Liver (tissue), 9 donors: ENCODE results near the gene VWDE. TPM values are rescaled to one million over a fixed set of nuclear protein-coding genes. Genes with fewer than 3 reads are reported as not detected.
"Not testable (repeated sequence)": the region's sequence is repeated elsewhere in the genome, so short reads cannot be mapped to it uniquely, and the experiment has no call there.

ENCODE experiments used
- DNase-seq: peaks from one replicate; pipeline ENCODE4 v3.0.0-alpha.2; 2017; ENCODE audit warnings: low spot score
- H3K27ac ChIP-seq, 2 donors: one replicate each; pipeline ENCODE4 v1.7.0; 2013; ENCODE audit warnings: inconsistent platforms in 2 of 2, low read length in 2 of 2, control low read depth in 1 of 2, low read depth in 1 of 2, mild to moderate bottlenecking in 1 of 2
- H3K27me3 ChIP-seq, 4 donors: one replicate each; pipeline versions ENCODE4 v1.6.1 to v1.7.0; 2013; ENCODE audit warnings: low read length in 3 of 4, inconsistent platforms in 1 of 4, mild to moderate bottlenecking in 1 of 4, moderate library complexity in 1 of 4; ENCODE audit not compliant: control insufficient read depth in 4 of 4, insufficient read depth in 4 of 4
- H3K36me3 ChIP-seq, 4 donors: one replicate each; pipeline versions ENCODE4 v1.6.1 to v1.7.0; 2013; ENCODE audit warnings: low read length in 3 of 4, mild to moderate bottlenecking in 3 of 4, low read depth in 1 of 4, moderate library complexity in 1 of 4; ENCODE audit not compliant: control insufficient read depth in 4 of 4, insufficient read depth in 3 of 4
- H3K4me1 ChIP-seq, 4 donors: one replicate each; pipeline versions ENCODE4 v1.6.1 to v1.7.0; 2013; ENCODE audit warnings: low read length in 3 of 4, mild to moderate bottlenecking in 3 of 4, moderate library complexity in 1 of 4; ENCODE audit not compliant: control insufficient read depth in 4 of 4, insufficient read depth in 4 of 4
- H3K4me3 ChIP-seq, 3 donors: one replicate each; pipeline versions ENCODE4 v1.6.1 to v1.7.0; 2013; ENCODE audit warnings: low read length in 3 of 3, control low read depth in 1 of 3, low read depth in 1 of 3, mild to moderate bottlenecking in 1 of 3
- H3K9ac ChIP-seq, 2 donors: one replicate each; pipeline ENCODE4 v1.7.0; 2013; ENCODE audit warnings: low read length in 2 of 2, mild to moderate bottlenecking in 2 of 2, moderate library complexity in 2 of 2, control low read depth in 1 of 2, low read depth in 1 of 2
- H3K9me3 ChIP-seq, 4 donors: one replicate each; pipeline versions ENCODE4 v1.6.1 to v1.7.0; 2013; ENCODE audit warnings: low read length in 3 of 4; ENCODE audit not compliant: control insufficient read depth in 4 of 4
- ATF3 ChIP-seq: IDR thresholded peaks from 2 replicates; pipeline ENCODE4 v1.6.1; 2016; ENCODE audit warnings: antibody characterized with exemption
- CTCF ChIP-seq: fragments of 150-350 bp; IDR thresholded peaks from 2 replicates; pipeline ENCODE4 v1.5.1; 2017; ENCODE audit warnings: improper control_type of control experiment, low read depth, low read length; ENCODE audit not compliant: missing input control
- EGR1 ChIP-seq, 2 donors: IDR thresholded peaks; 2 replicates each; pipeline ENCODE4 v1.6.1; 2016 to 2018; ENCODE audit warnings: antibody characterized with exemption in 2 of 2, low read depth in 2 of 2
- FOXA1 ChIP-seq: IDR thresholded peaks from 2 replicates; pipeline ENCODE4 v1.6.1; 2016; ENCODE audit warnings: antibody characterized with exemption
- FOXA2 ChIP-seq: IDR thresholded peaks from 2 replicates; pipeline ENCODE4 v1.6.1; 2016; ENCODE audit warnings: antibody characterized with exemption
- GABPA ChIP-seq, 2 donors: IDR thresholded peaks in 1 of 2; conservative IDR thresholded peaks in 1 of 2; 2 replicates each; pipeline ENCODE4 v1.6.1; 2016; ENCODE audit warnings: antibody characterized with exemption in 2 of 2, mild to moderate bottlenecking in 1 of 2, moderate library complexity in 1 of 2
- HNF4A ChIP-seq, 2 donors: conservative IDR thresholded peaks; 2 replicates each; pipeline ENCODE4 v1.6.1; 2016; ENCODE audit warnings: antibody characterized with exemption in 2 of 2, mild to moderate bottlenecking in 2 of 2
- HNF4G ChIP-seq: IDR thresholded peaks from 2 replicates; pipeline ENCODE4 v1.6.1; 2016; ENCODE audit warnings: antibody characterized with exemption
- JUND ChIP-seq, 2 donors: IDR thresholded peaks; 2 replicates each; pipeline ENCODE4 v1.6.1; 2016; ENCODE audit warnings: antibody characterized with exemption in 2 of 2
- MAX ChIP-seq: IDR thresholded peaks from 2 replicates; pipeline ENCODE4 v1.6.1; 2016; ENCODE audit warnings: antibody characterized with exemption
- NR2F2 ChIP-seq: IDR thresholded peaks from 2 replicates; pipeline ENCODE4 v1.6.1; 2016; ENCODE audit warnings: antibody characterized with exemption
- RXRA ChIP-seq, 2 donors: IDR thresholded peaks; 2 replicates each; pipeline ENCODE4 v1.6.1; 2017 to 2018; ENCODE audit warnings: antibody characterized with exemption in 2 of 2, mild to moderate bottlenecking in 1 of 2
- SP1 ChIP-seq: IDR thresholded peaks from 2 replicates; pipeline ENCODE4 v1.6.1; 2018; ENCODE audit warnings: antibody characterized with exemption, mild to moderate bottlenecking
- YY1 ChIP-seq: IDR thresholded peaks from 2 replicates; pipeline ENCODE4 v1.6.1; 2016; ENCODE audit warnings: antibody characterized with exemption, mild to moderate bottlenecking
- ZBTB33 ChIP-seq: IDR thresholded peaks from 2 replicates; pipeline ENCODE4 v1.6.1; 2016; ENCODE audit warnings: antibody characterized with exemption
- WGBS: extraction: QIAGEN DNeasy Blood & Tissue Kit; methylation state at CpG from one replicate; pipeline ENCODE4 v1.1.7; 2013; 5-methylcytosine and 5-hydroxymethylcytosine counted together
- polyA plus RNA-seq, 2 donors: library from polyadenylated mRNA; stranded (reverse) in 1 of 2; unstranded in 1 of 2; fragments of 200-250 nt in 1 of 2; fragments of >200 nt in 1 of 2; fragmentation: Nextera tagmentation in 1 of 2; extraction: Ambion mirVana in 1 of 2; gene quantifications; one replicate each; pipeline versions ENCODE4 v1.2.1 to v1.2.3, GENCODE V29; 2013 to 2015
- total RNA-seq, 2 donors: library from RNA; depleted of rRNA; stranded (reverse); fragments of >200 nt; gene quantifications; one replicate each; pipeline ENCODE4 v1.2.3, GENCODE V29; 2014
- donor health status: healthy.
- donor health status: healthy.
- donor health status: healthy.
- donor health status: healthy.
- donor health status: healthy.

The VWDE gene
- total and polyA plus RNA-seq, 4 donors, result 0.05 to 0.59 (median 0.12) TPM

- 89% methylated on average over 4 of the region's 4 CpGs for WGBS
- H3K36me3 ChIP-seq, result no peaks in the 10 kb centered on the region
- TF ChIP-seq YY1, result no peak
- TF ChIP-seq NR2F2, result no peak
- TF ChIP-seq FOXA2, result no peak
- TF ChIP-seq JUND (IDR thresholded peaks at IDR 0.05), result no peak
- no peak for TF ChIP-seq ATF3
- no peak for TF ChIP-seq GABPA (IDR thresholded peaks at IDR 0.05 in 1 of 2, conservative IDR thresholded peaks at IDR 0.05 in 1 of 2)
- no peak for TF ChIP-seq EGR1 (IDR thresholded peaks at IDR 0.05; ENCODE audit: low read depth in 2 of 2)
- no peak for TF ChIP-seq HNF4A (conservative IDR thresholded peaks at IDR 0.05)
- no peak for TF ChIP-seq CTCF
- TF ChIP-seq SP1, result no peak
- TF ChIP-seq MAX, result no peak
- TF ChIP-seq FOXA1, result no peak
- no peak for TF ChIP-seq RXRA (IDR thresholded peaks at IDR 0.05)
- TF ChIP-seq HNF4G, result no peak
- no peak for DNase-seq
- H3K4me1 ChIP-seq, result no peaks in the 10 kb centered on the region
- no peak overlapping the region for H3K4me3 ChIP-seq
- H3K9me3 ChIP-seq, result no peaks in the 10 kb centered on the region
- no peak overlapping the region for H3K9ac ChIP-seq
- H3K27ac ChIP-seq, result no peak overlapping the region
- H3K27me3 ChIP-seq, result no peaks in the 10 kb centered on the region
Measured at GRCh38 chr7:12397671-12398070, 6.0 kb downstream of the VWDE start.

- H3K9ac ChIP-seq, H3K4me1 ChIP-seq, H3K36me3 ChIP-seq, DNase-seq, H3K9me3 ChIP-seq, H3K27me3 ChIP-seq, H3K27ac ChIP-seq, H3K4me3 ChIP-seq: not testable (repeated sequence)
- 81% methylated on average over 1 of the region's 1 CpG for WGBS
Measured at GRCh38 chr7:12396670-12397069, 7.0 kb downstream of the VWDE start.

- no peak overlapping the region for H3K4me3 ChIP-seq
- no peaks in the 10 kb centered on the region for H3K4me1 ChIP-seq
- 67% methylated on average over 5 of the region's 5 CpGs for WGBS
- H3K9ac ChIP-seq, result no peak overlapping the region
- H3K9me3 ChIP-seq, result no peaks in the 10 kb centered on the region
- H3K36me3 ChIP-seq, result no peaks in the 10 kb centered on the region
- TF ChIP-seq SP1 (no peak), EGR1 (IDR thresholded peaks at IDR 0.05; ENCODE audit: low read depth in 2 of 2) (no peak), JUND (IDR thresholded peaks at IDR 0.05) (no peak), HNF4A (conservative IDR thresholded peaks at IDR 0.05) (no peak), FOXA2 (no peak), MAX (no peak), ZBTB33 (no peak), CTCF (no peak), RXRA (IDR thresholded peaks at IDR 0.05) (no peak), NR2F2 (no peak), HNF4G (no peak)
- H3K27me3 ChIP-seq, result no peaks in the 10 kb centered on the region
- DNase-seq, result no peak
- H3K27ac ChIP-seq, result no peak overlapping the region
Measured at GRCh38 chr7:12391922-12392615, 11.6 kb downstream of the VWDE start.
